IMR-90 (cell line): ENCODE data around the gene WNT9B. TPM values are rescaled to one million over a fixed set of nuclear protein-coding genes. Genes with fewer than 3 reads are reported as not detected.

Experiments
- ATAC-seq: fragments of 200-7000 bp; cut with Tn5 transposase; 2 replicates; pipeline ENCODE4 v1.9.1; 2020; ENCODE audit warnings: low read depth, mild to moderate bottlenecking, moderate library complexity
- BruUV-seq: library from RNA; stranded (reverse); fragments of 400-500 nt; replicated peaks from 2 replicates; lab custom pipeline; 2021; lab: Mats Ljungman, UMichigan
- CTCF ChIA-PET: fragments of 300-600 bp; formaldehyde crosslinking; extraction: SDS; loops from one replicate; lab custom pipeline; 2021; ENCODE audit warnings: antibody characterized with exemption; lab: Yijun Ruan, JAX
- POLR2A ChIA-PET: fragments of 300-600 bp; sonication (Branson Sonifier 250); formaldehyde crosslinking; loops from one replicate; lab custom pipeline; 2022; ENCODE audit warnings: antibody characterized with exemption; ENCODE audit not compliant: unreplicated experiment; lab: Charles Lee
- DNase-seq: peaks from one replicate; pipeline ENCODE4 v3.0.0; 2013
- H2AFZ ChIP-seq: replicated peaks from 2 replicates; pipeline ENCODE3; 2013; ENCODE audit warnings: low read length, mild to moderate bottlenecking; ENCODE audit not compliant: poor library complexity
- H2AK5ac ChIP-seq: 2 replicates; pipeline ENCODE4 v1.6.1; 2013; ENCODE audit warnings: low read depth, low read length, inconsistent platforms
- H2AK9ac ChIP-seq: replicated peaks from 2 replicates; pipeline ENCODE3; 2013; ENCODE audit warnings: mild to moderate bottlenecking, low read depth, low read length, moderate library complexity; ENCODE audit not compliant: poor library complexity
- H2BK120ac ChIP-seq: 2 replicates; pipeline ENCODE4 v1.6.1; 2013; ENCODE audit warnings: low read depth, low read length, inconsistent platforms
- H2BK15ac ChIP-seq: 3 replicates; pipeline ENCODE4 v1.6.1; 2013; ENCODE audit warnings: low read depth, low read length, inconsistent platforms
- H2BK20ac ChIP-seq: 2 replicates; pipeline ENCODE4 v1.6.1; 2013; ENCODE audit warnings: low read depth, mild to moderate bottlenecking, inconsistent platforms, low read length, moderate library complexity
- H2BK5ac ChIP-seq: 2 replicates; pipeline ENCODE4 v1.6.1; 2013; ENCODE audit warnings: mild to moderate bottlenecking, low read depth, low read length, inconsistent platforms; ENCODE audit not compliant: poor library complexity, severe bottlenecking
- H3K14ac ChIP-seq: replicated peaks from 2 replicates; pipeline ENCODE4 v1.6.1; 2013; ENCODE audit warnings: low read depth, low read length, inconsistent platforms
- H3K18ac ChIP-seq: 2 replicates; pipeline ENCODE4 v1.6.1; 2013; ENCODE audit warnings: low read depth, low read length, control low read depth
- H3K23ac ChIP-seq: 2 replicates; pipeline ENCODE4 v1.6.1; 2013; ENCODE audit warnings: low read depth, low read length, inconsistent platforms
- H3K27ac ChIP-seq: 2 replicates; pipeline ENCODE4 v1.5.1; 2013; ENCODE audit warnings: mild to moderate bottlenecking, control low read depth, low read length; ENCODE audit not compliant: insufficient read depth
- H3K27me3 ChIP-seq: 2 replicates; pipeline ENCODE4 v1.6.1; 2013; ENCODE audit warnings: low read length; ENCODE audit not compliant: control insufficient read depth, insufficient read depth
- H3K36me3 ChIP-seq: 2 replicates; pipeline ENCODE4 v1.6.1; 2013; ENCODE audit warnings: low read length, mixed read lengths; ENCODE audit not compliant: control insufficient read depth, insufficient read depth
- H3K4ac ChIP-seq: 2 replicates; pipeline ENCODE4 v1.6.1; 2013; ENCODE audit warnings: low read depth, low read length, inconsistent platforms
- H3K4me1 ChIP-seq: 2 replicates; pipeline ENCODE4 v1.6.1; 2013; ENCODE audit warnings: low read length, mixed read lengths; ENCODE audit not compliant: control insufficient read depth, insufficient read depth
- H3K4me2 ChIP-seq: 2 replicates; pipeline ENCODE4 v1.6.1; 2013; ENCODE audit warnings: low read depth, mild to moderate bottlenecking, control low read depth, low read length, moderate library complexity
- H3K4me3 ChIP-seq: 2 replicates; pipeline ENCODE4 v1.5.1; 2013; ENCODE audit warnings: low read depth, mild to moderate bottlenecking, control low read depth, low read length, moderate library complexity; ENCODE audit not compliant: insufficient read depth
- H3K56ac ChIP-seq: 2 replicates; pipeline ENCODE4 v1.6.1; 2013; ENCODE audit warnings: low read length, inconsistent platforms; ENCODE audit not compliant: insufficient read depth; ENCODE audit errors: extremely low read depth
- H3K79me1 ChIP-seq, 2 experiments: 2 replicates each; pipeline ENCODE4 v1.6.1; 2013; ENCODE audit warnings: low read length in 2 of 2, inconsistent platforms in 1 of 2, low read depth in 1 of 2
- H3K9ac ChIP-seq: 2 replicates; pipeline ENCODE4 v1.6.1; 2013; ENCODE audit warnings: low read depth, low read length, control low read depth
- H3K9me1 ChIP-seq: 2 replicates; pipeline ENCODE4 v1.6.1; 2013; ENCODE audit warnings: low read length, inconsistent platforms; ENCODE audit not compliant: insufficient read depth
- H3K9me3 ChIP-seq: 2 replicates; pipeline ENCODE4 v1.6.1; 2013; ENCODE audit warnings: low read length; ENCODE audit not compliant: control insufficient read depth, insufficient read depth
- H4K20me1 ChIP-seq: 2 replicates; pipeline ENCODE4 v1.6.1; 2013; ENCODE audit warnings: low read length, inconsistent platforms; ENCODE audit not compliant: insufficient read depth
- H4K5ac ChIP-seq: 2 replicates; pipeline ENCODE4 v1.6.1; 2013; ENCODE audit warnings: mild to moderate bottlenecking, low read depth, low read length, control low read depth
- H4K8ac ChIP-seq, 2 experiments: 2 replicates each; pipeline ENCODE4 v1.6.1; 2013; ENCODE audit warnings: low read depth in 2 of 2, low read length in 2 of 2, control low read depth in 1 of 2, inconsistent platforms in 1 of 2
- H4K91ac ChIP-seq: 2 replicates; pipeline ENCODE4 v1.6.1; 2013; ENCODE audit warnings: low read depth, low read length, inconsistent platforms; ENCODE audit not compliant: insufficient read depth
- BHLHE40 ChIP-seq: fragments of 150-350 bp; IDR thresholded peaks from 2 replicates; pipeline ENCODE4 v1.6.1; 2016; ENCODE audit warnings: mild to moderate bottlenecking, low read depth, low read length
- CEBPB ChIP-seq: IDR thresholded peaks from 2 replicates; pipeline ENCODE4 v1.6.1; 2012; ENCODE audit warnings: low read depth, low read length, improper control_type of control experiment
- CHD1 ChIP-seq: IDR thresholded peaks from 2 replicates; pipeline ENCODE4 v1.6.1; 2012; ENCODE audit warnings: low read depth, low read length, improper control_type of control experiment
- FOS ChIP-seq: fragments of 150-350 bp; IDR thresholded peaks from 2 replicates; pipeline ENCODE4 v1.6.1; 2016; ENCODE audit warnings: low read depth, low read length
- MAFK ChIP-seq: IDR thresholded peaks from 2 replicates; pipeline ENCODE4 v1.6.1; 2012; ENCODE audit warnings: low read depth, low read length, improper control_type of control experiment
- MAZ ChIP-seq: IDR thresholded peaks from 2 replicates; pipeline ENCODE4 v1.6.1; 2012; ENCODE audit warnings: low read depth, mild to moderate bottlenecking, low read length, improper control_type of control experiment, moderate library complexity, borderline replicate concordance
- MXI1 ChIP-seq: IDR thresholded peaks from 2 replicates; pipeline ENCODE4 v1.6.1; 2012; ENCODE audit warnings: low read depth, mild to moderate bottlenecking, low read length, moderate library complexity, borderline replicate concordance
- NFE2L2 ChIP-seq: fragments of 150-350 bp; IDR thresholded peaks from 2 replicates; pipeline ENCODE4 v1.6.1; 2016; ENCODE audit warnings: low read depth, mild to moderate bottlenecking, low read length
- POLR2A ChIP-seq: IDR thresholded peaks from 2 replicates; pipeline ENCODE4 v1.6.1; 2012; ENCODE audit warnings: mild to moderate bottlenecking, low read depth, low read length
- RAD21 ChIP-seq: IDR thresholded peaks from 2 replicates; pipeline ENCODE4 v1.6.1; 2012; ENCODE audit warnings: low read length, improper control_type of control experiment
- RCOR1 ChIP-seq: IDR thresholded peaks from 2 replicates; pipeline ENCODE4 v1.6.1; 2012; ENCODE audit warnings: mild to moderate bottlenecking, low read length, improper control_type of control experiment; ENCODE audit not compliant: insufficient replicate concordance
- RFX5 ChIP-seq: IDR thresholded peaks from 2 replicates; pipeline ENCODE4 v1.8.0; 2012; ENCODE audit warnings: low read depth, mild to moderate bottlenecking, low read length, moderate library complexity
- SMC3 ChIP-seq: fragments of 150-350 bp; IDR thresholded peaks from 2 replicates; pipeline ENCODE4 v1.6.1; 2016; ENCODE audit warnings: low read depth, mild to moderate bottlenecking, antibody characterized with exemption, low read length, moderate library complexity
- WGBS, 2 experiments: methylation state at CpG; one replicate each; pipeline versions ENCODE4 v1.1.5 to v1.1.7; 2013; ENCODE audit warnings: missing lambda C conversion rate in 2 of 2; ENCODE audit not compliant: insufficient read length in 1 of 2; ENCODE audit errors: extremely low coverage in 2 of 2; 5-methylcytosine and 5-hydroxymethylcytosine counted together
- dilution Hi-C: fragments of 300-500 bp; cut with HindIII; formaldehyde crosslinking; loops from one replicate; pipeline ENCODE4 v1.14.3; 2018; ENCODE audit warnings: low sequenced_read_pairs; ENCODE audit not compliant: unreplicated experiment
- in situ Hi-C: fragments of 300-500 bp; cut with MboI; formaldehyde crosslinking; loops from 3 replicates; pipeline ENCODE4 v1.14.3; 2019; ENCODE audit warnings: low sequenced_read_pairs, inconsistent platforms, mixed read lengths
- intact Hi-C: fragments of 100-400 bp; cut with micrococcal nuclease; formaldehyde crosslinking; loops from 2 replicates; pipeline ENCODE4 v1.10.0; 2022
- polyA plus RNA-seq, 3 experiments: library from polyadenylated mRNA; depleted of rRNA; stranded (reverse); fragments of >200 nt; gene quantifications; 2 replicates each; pipeline ENCODE4 v1.2.3, GENCODE V29; 2012; ENCODE audit warnings: low replicate concordance in 1 of 3
- total RNA-seq: library from RNA; depleted of rRNA; stranded (reverse); fragments of >200 nt; gene quantifications from 2 replicates; pipeline ENCODE4 v1.2.3, GENCODE V29; 2012
- TF ChIP-seq, protein P1 (sequence below): fragments of 150-350 bp; IDR thresholded peaks from 2 replicates; pipeline ENCODE4 v1.6.1; 2016; ENCODE audit warnings: low read depth, mild to moderate bottlenecking, low read length, moderate library complexity, borderline replicate concordance
- TF ChIP-seq, protein P2 (sequence below): conservative IDR thresholded peaks from 2 replicates; pipeline ENCODE4 v1.5.1; 2012; ENCODE audit warnings: mild to moderate bottlenecking, low read depth, low read length, improper control_type of control experiment
- TF ChIP-seq, protein P3 (sequence below): fragments of 150-350 bp; IDR thresholded peaks from 2 replicates; pipeline ENCODE4 v1.6.1; 2017; ENCODE audit warnings: mild to moderate bottlenecking, antibody characterized with exemption, low read length, low read depth

WNT9B gene
- total and polyA plus RNA-seq, 2 of the 4 experiments (the other 2 are of a cell fraction): not detected

DNA sequence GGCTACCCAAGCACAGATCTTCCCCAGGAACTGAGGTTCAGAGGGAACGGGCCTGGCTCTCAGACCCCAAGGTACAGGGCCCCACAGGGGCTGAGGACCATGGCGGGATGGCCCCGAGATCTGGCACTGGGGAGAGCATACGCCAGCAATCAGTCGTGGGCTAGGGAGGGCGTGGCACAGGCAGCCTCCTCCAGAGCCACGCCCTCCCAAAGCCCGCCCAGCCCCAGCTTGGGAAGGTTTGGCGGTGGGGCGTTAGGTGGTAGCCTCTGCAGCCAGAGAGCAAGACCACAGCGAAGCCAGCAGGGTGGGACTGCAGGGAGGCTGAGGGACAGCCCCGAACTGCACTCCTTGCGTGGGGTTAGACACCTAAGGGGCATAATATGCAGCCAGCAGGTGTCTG, 11.6 kb downstream of the WNT9B start:
- Histone ChIP-seq H3K27me3 (peaks cover 45% of the 10 kb centered on the region), H2AFZ (no peak overlapping the region), H2AK9ac (no peak overlapping the region), H2BK20ac (no peak overlapping the region), H3K4me3 (no peak overlapping the region), H3K18ac (no peak overlapping the region), H3K79me1 (no peaks in the 10 kb centered on the region), H2BK5ac (no peak overlapping the region), H4K8ac (no peak overlapping the region), H4K91ac (no peak overlapping the region), H3K23ac (no peak overlapping the region), H4K20me1 (no peaks in the 10 kb centered on the region), H3K4me1 (peaks cover 4% of the 10 kb centered on the region; the same call in 1 of the 2 replicates), H3K9me3 (no peaks in the 10 kb centered on the region; the same call in 1 of the 2 replicates), H3K9me1 (no peaks in the 10 kb centered on the region; the same call in 1 of the 2 replicates), H2BK15ac (no peak overlapping the region), H3K4ac (no peak overlapping the region), H3K14ac (no peak overlapping the region), H4K5ac (no peak overlapping the region), H3K4me2 (no peak overlapping the region), H3K36me3 (no peaks in the 10 kb centered on the region), H2BK120ac (no peak overlapping the region), H2AK5ac (no peak overlapping the region), H3K56ac (no peak overlapping the region), H3K27ac (no peak overlapping the region), H3K9ac (no peak overlapping the region)
- ATAC-seq: no peak
- no TSS peak for BruUV-seq
- DNase-seq: no peak
- intact Hi-C loops (no loop called here), dilution Hi-C loops (no loop called here), in situ Hi-C loops (loop anchor here (25.0 kb wide), 1 partner anchor 149 kb away; no protein-coding TSS in a partner anchor)
- TF ChIP-seq RCOR1 (no peak), MAFK (no peak), POLR2A (no peak), RAD21 (no peak), MXI1 (no peak), BHLHE40 (no peak), MAZ (no peak), FOS (no peak), SMC3 (no peak), CHD1 (no peak), RFX5 (no peak), NFE2L2 (no peak), CEBPB (no peak)
- TF ChIP-seq, protein P1, sequence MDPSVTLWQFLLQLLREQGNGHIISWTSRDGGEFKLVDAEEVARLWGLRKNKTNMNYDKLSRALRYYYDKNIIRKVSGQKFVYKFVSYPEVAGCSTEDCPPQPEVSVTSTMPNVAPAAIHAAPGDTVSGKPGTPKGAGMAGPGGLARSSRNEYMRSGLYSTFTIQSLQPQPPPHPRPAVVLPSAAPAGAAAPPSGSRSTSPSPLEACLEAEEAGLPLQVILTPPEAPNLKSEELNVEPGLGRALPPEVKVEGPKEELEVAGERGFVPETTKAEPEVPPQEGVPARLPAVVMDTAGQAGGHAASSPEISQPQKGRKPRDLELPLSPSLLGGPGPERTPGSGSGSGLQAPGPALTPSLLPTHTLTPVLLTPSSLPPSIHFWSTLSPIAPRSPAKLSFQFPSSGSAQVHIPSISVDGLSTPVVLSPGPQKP: no peak
- TF ChIP-seq, protein P2, sequence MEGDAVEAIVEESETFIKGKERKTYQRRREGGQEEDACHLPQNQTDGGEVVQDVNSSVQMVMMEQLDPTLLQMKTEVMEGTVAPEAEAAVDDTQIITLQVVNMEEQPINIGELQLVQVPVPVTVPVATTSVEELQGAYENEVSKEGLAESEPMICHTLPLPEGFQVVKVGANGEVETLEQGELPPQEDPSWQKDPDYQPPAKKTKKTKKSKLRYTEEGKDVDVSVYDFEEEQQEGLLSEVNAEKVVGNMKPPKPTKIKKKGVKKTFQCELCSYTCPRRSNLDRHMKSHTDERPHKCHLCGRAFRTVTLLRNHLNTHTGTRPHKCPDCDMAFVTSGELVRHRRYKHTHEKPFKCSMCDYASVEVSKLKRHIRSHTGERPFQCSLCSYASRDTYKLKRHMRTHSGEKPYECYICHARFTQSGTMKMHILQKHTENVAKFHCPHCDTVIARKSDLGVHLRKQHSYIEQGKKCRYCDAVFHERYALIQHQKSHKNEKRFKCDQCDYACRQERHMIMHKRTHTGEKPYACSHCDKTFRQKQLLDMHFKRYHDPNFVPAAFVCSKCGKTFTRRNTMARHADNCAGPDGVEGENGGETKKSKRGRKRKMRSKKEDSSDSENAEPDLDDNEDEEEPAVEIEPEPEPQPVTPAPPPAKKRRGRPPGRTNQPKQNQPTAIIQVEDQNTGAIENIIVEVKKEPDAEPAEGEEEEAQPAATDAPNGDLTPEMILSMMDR: no peak
- TF ChIP-seq, protein P3, sequence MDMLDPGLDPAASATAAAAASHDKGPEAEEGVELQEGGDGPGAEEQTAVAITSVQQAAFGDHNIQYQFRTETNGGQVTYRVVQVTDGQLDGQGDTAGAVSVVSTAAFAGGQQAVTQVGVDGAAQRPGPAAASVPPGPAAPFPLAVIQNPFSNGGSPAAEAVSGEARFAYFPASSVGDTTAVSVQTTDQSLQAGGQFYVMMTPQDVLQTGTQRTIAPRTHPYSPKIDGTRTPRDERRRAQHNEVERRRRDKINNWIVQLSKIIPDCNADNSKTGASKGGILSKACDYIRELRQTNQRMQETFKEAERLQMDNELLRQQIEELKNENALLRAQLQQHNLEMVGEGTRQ: no peak
- WGBS, 2 experiments: 30% methylated on average over 6 of the region's 13 CpGs; no CpG with 5 or more reads in 1 of the 2 experiments
- ChIA-PET CTCF (interaction anchor here (1.1 kb wide), 1 partner anchor 8 kb away, joined by 4 read pairs; no protein-coding TSS in a partner anchor), POLR2A (no interaction called here)
